GM19238 (cell line): Measurements from ENCODE around the gene AGBL4.

ENCODE experiments used
- DNase-seq: peaks from one replicate; pipeline ENCODE4 v3.0.0; 2011; ENCODE audit warnings: low spot score; ENCODE audit not compliant: insufficient read length

AGBL4 gene

GRCh38 chr1:49723662-49724061 lies 300.1 kb downstream of the AGBL4 start:
- no peak for DNase-seq

- no peak for DNase-seq
Measured at GRCh38 chr1:49694251-49694827, 329.4 kb downstream of the AGBL4 start.

DNA sequence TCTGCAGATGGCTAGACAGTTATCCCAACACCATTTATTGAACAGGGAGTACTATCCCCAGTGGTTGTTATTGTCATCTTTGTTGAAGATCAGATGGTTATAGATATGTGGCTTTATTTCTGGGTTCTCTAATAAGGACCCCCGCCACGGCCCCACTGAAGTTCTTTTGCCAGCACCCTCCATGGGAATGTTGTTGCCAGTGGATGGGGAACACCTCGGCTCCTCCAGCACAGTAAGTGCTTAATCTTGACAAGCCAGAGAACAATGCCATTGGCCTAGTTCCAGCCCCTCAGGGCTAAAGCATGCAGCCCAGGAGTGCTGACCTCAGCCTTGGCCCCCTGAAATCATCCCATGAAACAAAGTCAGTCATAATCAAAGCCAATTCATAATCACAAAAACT lies 337.6 kb downstream of the AGBL4 start:
- no peak for DNase-seq

- no peak for DNase-seq
Measured at GRCh38 chr1:49677706-49678105, 346.0 kb downstream of the AGBL4 start.

DNA sequence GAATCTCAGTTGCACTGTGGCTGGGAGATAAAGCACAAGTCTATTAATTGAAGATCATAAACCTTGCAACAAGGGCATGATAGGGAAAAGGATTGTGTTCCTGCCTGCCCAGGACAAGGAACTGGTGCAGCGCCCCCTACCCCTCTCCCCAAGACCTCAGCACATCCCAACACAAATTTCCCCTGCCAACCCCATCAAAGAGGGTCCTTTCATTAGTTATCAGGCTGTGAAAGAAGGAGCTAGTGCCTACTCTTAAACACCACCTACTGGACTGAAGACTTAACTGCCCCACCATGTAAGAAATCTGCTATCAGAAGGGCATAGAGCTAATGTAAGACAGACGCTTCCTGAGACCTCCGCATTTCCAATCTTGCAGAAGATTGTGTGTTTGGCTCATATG lies 372.6 kb downstream of the AGBL4 start:
- DNase-seq = no peak

- DNase-seq = no peak
Measured at GRCh38 chr1:49630156-49630555, 393.6 kb downstream of the AGBL4 start.

DNA sequence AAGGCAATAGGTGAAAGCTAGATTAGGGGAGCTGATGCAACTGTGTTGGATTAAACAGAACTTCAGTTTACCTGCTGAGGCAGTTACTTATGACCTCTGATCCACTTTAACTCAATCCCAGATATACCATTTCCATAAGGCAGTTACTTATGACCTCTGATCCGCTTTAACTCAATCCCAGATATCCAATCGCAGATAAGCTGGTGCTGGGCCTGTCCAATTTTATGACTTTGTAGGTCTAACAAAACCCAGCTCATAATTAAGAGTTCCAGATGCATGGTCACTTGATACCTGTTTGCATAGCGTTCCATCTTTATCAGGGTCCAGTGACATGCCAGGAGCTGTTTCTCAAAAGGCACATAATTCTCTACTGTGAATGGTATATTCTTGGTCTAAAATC lies 396.0 kb downstream of the AGBL4 start:
- DNase-seq = no peak

GRCh38 chr1:49626472-49626871 lies 397.3 kb downstream of the AGBL4 start:
- no peak for DNase-seq

GRCh38 chr1:49622877-49623276 lies 400.9 kb downstream of the AGBL4 start:
- no peak for DNase-seq

GRCh38 chr1:49606082-49606481 lies 417.7 kb downstream of the AGBL4 start:
- DNase-seq = no peak

GRCh38 chr1:49597436-49597835 lies 426.3 kb downstream of the AGBL4 start:
- no peak for DNase-seq

DNA sequence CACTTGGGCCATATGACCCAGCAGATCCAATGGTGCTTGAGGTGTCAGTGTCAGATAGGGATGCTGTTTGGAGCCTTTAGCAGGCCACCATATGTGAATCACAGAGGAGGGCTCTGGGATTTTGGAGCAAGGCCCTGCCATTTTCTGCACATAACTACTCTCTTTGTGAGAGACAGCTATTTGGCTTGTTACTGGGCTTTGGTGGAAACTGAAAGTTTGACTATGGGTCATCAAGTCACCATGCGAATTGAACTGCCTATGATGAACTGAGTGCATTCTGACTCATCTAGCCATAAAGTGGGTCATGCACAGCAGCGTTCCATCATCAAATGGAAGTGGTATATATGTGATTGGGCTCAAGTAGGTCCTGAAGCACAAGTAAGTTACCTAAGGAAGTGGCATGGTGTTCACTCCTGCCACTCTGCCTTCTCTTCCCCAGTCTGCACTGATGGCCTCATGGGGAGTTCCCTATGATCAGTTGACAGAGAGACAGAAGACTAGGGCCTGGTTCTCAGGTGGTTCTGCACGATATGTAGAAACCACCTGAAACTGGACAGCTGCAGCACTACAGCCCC lies 447.3 kb downstream of the AGBL4 start:
- DNase-seq = no peak

GRCh38 chr1:49556676-49557234 lies 467.0 kb downstream of the AGBL4 start:
- no peak for DNase-seq

GRCh38 chr1:49552101-49552500 lies 471.7 kb downstream of the AGBL4 start:
- DNase-seq = no peak

- no peak for DNase-seq
Measured at GRCh38 chr1:49544615-49545014, 479.1 kb downstream of the AGBL4 start.

GRCh38 chr1:49541096-49541752 lies 482.5 kb downstream of the AGBL4 start:
- no peak for DNase-seq

DNA sequence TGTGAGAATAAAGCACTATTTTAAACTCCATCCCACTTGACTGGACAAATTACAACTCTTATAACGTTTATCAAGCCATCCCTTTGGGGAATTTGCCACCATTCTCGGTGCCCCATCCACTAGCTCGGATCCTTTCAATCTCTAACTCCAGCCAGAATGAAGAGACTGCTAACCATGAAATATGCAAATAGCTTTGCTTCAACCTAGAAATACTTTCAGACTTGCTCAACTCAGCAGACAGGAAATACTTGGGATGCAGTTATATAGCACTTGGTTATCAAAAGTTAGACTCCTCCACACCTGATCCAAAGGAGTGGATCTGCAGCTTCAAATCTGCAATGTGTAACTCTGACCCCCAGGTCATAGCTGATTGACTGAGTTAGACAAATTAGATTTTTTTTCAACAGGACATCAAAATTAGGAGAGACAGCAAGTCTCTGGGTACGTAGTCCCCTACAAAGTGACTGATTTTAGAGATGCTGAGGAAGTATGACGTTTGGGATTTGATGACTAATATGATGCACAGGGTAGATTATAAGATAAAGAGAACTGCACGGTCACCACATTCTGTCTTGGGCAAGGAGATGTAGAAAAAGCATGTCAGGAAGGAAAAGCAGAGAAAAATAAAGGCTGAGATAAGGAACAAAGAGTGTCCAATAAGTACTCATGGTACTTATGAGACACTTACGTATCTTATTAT lies 496.0 kb downstream of the AGBL4 start:
- DNase-seq = no peak

DNA sequence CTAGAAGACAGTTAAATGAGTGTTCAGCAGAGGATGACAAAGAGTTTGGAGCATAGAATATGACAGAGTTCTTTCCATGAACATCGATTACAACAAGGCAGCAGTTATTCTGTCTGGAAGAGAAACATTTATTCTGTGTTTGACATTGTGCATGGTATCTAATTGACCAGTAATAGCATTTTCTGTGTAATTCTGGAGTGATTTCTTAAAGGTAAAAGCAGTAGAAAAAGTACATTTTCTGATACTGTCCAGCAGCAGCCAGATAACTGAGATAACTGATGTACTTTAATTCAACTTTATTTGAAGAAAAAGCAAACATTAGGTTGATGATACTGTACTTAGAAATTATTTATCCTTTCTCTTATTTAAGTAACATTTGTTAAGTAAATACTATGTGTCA lies 497.1 kb downstream of the AGBL4 start:
- DNase-seq = no peak

DNA sequence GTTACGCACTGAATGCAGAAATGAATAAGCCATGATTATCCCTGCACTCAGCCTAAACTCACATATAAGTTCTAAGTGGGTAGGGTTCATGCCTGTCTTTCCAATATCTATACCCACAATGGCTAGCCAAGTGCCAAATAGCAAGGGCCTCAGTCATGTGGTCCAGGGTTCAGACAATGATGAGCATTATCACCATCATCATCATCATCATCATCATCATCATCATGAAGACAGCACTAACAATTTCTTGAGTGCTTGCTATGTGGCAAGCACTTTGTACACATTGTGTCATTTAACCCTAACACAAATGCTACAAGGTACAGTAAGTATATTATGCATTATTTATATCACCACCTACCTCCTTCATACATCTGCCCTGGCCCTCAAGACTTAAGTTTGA lies 500.0 kb downstream of the AGBL4 start:
- no peak for DNase-seq

DNA sequence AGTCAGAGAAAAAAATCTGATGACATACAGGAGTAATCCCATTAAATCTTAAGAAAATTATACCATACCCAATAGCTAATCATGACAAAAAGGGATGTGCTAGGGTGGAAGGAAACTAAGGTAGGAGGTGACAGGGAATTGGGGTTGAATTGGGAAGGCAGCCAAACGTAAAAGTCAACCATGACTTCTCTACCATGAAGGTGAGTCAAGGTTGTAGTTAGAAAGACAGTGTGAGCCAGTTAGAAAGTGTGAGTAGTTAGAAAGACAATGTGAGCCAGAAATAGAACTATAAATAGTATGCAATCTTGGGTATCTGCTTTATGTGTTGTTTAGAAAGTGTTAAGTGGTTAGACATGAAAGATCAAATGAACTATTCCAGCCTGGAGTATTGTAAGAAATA lies 556.8 kb downstream of the AGBL4 start:
- no peak for DNase-seq

DNA sequence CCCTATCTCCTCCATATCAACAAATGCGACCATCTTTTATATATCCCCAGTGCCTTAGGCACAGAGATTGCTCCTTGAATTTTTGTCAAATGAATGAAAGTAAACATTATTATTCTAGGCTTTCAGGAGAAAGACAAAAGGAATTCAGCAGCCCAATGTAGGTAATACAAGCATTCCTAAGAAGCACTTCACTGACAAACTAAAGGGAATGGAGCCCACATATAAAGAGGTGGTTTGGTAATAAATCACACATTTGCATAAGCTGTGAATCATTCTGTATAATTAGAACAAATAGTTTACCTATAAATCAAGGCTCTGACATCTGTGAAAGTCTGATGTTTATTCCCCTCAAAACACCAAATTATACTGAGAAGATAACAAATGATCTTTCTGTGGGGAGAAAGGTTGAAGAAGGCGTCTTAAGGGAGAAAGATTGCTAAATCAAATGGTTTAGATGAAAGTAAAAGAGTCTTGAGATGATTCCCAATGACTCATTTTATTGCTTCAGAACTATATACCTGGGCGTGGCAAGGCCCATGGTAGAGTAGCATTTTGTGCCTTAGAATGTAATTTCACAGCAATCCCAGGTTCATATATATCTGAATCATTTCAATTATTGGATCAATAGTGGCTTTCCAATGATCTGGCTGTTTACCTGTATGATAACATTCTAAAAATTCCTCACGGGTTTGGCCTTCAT lies 558.1 kb downstream of the AGBL4 start:
- no peak for DNase-seq

GRCh38 chr1:49448200-49448599 lies 575.6 kb downstream of the AGBL4 start:
- DNase-seq = no peak
